ENCODE results near the gene IFITM5. TPM values are rescaled to one million over a fixed set of nuclear protein-coding genes. Genes with fewer than 3 reads are reported as not detected.

IFITM5 gene
- total RNA-seq, 1 donor, result not detected

DNA sequence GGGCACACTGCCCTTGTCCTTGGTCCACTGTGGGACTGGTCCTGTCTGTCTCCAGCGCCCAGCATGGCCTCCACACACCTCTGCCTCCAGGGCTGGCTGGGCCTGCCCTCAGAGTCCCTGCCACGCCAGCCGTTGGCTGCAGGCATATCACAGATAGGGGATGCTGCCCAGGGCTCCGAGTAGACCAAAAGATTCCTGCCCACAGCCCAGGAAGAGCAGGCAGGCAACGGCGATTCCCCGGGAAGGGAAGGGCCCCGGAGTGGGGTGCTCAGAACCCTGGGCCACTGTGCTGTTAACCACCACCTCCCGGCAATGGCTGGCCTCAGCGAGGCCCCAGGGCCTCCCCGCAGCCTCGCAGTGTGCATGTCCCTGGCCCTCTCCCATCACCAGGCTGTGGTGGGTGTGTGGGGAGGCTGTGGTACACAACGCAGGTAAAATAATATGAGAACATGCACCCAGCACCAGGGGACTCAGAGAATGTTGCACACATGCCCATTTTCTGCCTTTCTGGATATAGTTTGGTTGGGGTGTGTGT is 2.2 kb downstream of the IFITM5 start:
- TF ChIP-seq, protein P1, sequence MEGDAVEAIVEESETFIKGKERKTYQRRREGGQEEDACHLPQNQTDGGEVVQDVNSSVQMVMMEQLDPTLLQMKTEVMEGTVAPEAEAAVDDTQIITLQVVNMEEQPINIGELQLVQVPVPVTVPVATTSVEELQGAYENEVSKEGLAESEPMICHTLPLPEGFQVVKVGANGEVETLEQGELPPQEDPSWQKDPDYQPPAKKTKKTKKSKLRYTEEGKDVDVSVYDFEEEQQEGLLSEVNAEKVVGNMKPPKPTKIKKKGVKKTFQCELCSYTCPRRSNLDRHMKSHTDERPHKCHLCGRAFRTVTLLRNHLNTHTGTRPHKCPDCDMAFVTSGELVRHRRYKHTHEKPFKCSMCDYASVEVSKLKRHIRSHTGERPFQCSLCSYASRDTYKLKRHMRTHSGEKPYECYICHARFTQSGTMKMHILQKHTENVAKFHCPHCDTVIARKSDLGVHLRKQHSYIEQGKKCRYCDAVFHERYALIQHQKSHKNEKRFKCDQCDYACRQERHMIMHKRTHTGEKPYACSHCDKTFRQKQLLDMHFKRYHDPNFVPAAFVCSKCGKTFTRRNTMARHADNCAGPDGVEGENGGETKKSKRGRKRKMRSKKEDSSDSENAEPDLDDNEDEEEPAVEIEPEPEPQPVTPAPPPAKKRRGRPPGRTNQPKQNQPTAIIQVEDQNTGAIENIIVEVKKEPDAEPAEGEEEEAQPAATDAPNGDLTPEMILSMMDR (IDR thresholded peaks at IDR 0.05; ENCODE audit: insufficient read depth, low read length), result no peak
- no peak for DNase-seq (ENCODE audit: low read depth)

DNA sequence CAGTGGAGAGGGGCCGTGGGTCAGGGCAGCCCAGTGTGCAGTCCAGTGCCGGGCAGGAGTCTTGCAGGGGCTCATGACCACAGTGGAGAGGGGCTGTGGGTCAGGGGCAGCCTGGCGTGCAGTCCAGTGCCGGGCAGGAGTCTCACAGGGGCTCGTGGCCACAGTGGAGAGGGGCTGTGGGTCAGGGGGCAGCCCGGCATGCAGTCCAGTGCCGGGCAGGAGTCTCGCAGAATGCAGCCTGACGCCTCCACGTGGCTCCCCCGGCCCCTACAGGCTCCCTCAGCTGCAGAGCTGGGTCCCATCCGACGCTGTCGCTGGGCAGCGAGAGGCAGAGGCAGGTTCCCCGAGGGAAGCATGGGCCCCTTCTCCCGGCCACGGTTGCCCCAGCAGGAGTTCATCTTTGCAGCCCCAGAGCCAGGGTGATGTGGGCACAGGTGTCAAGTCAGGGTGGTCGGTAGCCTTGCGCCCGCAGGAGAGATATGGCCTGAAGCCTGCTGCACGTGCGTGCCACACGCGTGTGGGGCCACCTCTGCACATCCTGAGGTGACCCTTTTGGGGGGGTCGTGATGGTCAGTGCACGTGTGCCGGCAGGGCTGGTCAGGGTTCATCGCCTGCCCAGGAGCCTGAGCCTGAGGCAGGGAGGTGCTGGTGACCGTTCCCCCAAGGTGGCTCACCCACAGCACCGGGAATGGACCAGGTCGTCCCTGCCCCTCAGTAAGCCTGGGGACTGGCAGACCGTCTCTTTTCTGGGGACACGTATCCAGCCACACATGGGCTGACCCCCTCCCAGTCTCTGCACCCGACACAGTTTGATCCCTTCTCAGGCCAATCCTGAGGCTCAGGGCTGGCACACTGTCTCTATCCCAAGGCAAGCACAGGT is 2.9 kb downstream of the IFITM5 start:
- DNase-seq (ENCODE audit: low read depth), result no peak
- TF ChIP-seq, protein P1 (IDR thresholded peaks at IDR 0.05; ENCODE audit: insufficient read depth, low read length), result no peak
- no peak overlapping the region for H3K4me3 ChIP-seq (ENCODE audit: low read depth, low read length)

More for the DNA sequence above, 2.2 kb downstream of the IFITM5 start:
- no peak overlapping the region for H3K4me3 ChIP-seq (ENCODE audit: low read depth, low read length)

DNA sequence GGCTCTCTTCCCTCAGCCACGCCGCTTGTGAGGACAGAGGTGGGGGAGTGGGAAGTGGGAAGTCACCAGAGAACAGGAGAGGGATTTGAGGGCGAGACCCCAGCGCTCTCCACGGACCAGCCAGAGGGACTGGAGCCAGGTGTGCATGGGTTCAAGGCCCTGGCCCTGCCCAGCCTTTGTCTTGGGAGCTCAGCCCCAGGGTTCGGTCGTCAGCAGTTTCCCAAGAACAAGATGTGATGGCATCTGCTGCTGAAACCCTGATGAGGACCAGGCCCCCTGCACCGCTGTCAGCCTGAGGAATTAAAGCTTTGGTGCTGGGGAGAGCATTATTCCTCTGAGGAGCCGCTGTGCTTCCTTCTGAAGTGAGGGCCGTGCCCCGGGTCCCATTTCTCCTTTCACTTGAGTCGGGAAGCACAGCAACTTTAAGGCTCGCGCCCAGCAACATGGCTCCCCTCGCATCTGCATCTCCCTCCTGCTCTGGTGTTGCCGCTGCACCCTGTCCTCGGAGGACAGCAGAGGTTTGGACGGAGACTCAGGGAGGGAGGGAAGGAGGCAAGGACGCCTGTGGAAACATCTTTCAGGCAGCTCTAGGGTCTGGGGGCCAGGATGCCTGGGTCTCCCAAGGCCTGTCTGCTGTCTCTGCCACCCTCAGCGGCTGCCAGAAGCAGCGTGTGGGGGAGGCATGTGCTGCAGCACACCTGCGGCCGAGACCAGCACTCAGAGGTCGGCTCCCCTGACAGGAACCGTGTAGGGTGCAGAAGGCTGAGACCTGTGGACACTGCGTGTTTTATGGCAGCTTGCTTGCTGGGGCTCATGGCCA is 3.8 kb downstream of the IFITM5 start:
- H3K4me3 ChIP-seq (ENCODE audit: low read depth, low read length), result no peak overlapping the region
- DNase-seq (ENCODE audit: low read depth), result no peak
- TF ChIP-seq, protein P1 (IDR thresholded peaks at IDR 0.05; ENCODE audit: insufficient read depth, low read length), result no peak

DNA sequence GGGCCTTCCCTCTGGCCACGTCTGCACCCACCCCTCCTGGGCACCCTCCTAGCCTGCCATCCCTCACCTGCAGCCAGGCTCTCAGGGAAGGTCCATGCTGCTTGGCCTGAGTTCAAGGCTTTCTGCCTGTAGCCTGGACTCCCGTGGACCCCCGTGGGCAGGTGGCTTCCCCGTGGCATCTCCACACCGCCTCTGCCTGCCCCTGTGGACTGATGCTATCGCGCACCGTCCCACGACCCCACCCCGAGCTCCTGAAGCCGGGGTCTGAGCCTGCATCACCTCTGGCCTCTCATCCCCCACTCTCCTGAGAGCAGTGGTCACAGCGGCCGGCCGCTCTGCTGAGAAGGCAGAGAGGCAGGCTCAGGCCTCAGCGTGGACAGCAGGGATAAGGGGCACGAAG is 4.5 kb downstream of the IFITM5 start:
- TF ChIP-seq, protein P1 (IDR thresholded peaks at IDR 0.05; ENCODE audit: insufficient read depth, low read length), result no peak
- no peak for DNase-seq (ENCODE audit: low read depth)
- no peak overlapping the region for H3K4me3 ChIP-seq (ENCODE audit: low read depth, low read length)

DNA sequence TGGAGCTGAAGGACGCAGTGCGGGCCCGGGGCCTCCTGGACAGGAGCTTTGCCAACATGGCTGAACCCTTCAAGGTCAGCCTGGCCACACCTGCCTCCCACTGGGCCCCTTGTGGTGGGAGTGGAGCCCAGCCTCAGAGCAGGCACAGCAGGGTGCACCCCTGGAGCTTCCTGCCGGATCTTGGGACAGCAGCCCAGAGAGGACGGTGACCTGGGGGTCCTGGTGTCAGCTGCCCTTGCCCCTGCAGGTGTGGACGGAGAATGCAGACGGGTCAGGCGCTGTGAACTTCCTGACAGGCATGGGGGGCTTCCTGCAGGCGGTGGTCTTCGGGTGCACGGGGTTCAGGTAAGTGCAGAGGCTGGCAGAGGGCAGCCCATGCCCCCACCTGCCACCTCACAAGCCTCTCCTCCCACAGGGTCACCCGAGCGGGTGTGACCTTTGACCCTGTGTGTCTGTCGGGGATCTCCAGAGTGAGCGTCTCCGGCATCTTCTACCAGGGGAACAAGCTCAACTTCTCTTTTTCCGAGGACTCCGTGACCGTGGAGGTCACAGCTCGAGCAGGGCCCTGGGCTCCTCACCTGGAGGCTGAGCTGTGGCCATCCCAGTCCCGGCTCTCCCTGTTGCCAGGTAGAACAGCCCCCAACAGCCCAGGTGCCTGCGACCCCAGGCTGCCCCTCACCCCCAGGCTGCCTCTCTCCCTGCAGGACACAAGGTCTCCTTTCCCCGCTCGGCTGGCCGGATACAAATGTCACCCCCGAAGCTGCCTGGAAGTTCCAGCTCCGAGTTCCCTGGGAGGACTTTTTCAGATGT is 5.3 kb downstream of the IFITM5 start:
- H3K4me3 ChIP-seq (ENCODE audit: low read depth, low read length), result no peak overlapping the region
- TF ChIP-seq, protein P1 (IDR thresholded peaks at IDR 0.05; ENCODE audit: insufficient read depth, low read length), result no peak
- no peak for DNase-seq (ENCODE audit: low read depth)

DNA sequence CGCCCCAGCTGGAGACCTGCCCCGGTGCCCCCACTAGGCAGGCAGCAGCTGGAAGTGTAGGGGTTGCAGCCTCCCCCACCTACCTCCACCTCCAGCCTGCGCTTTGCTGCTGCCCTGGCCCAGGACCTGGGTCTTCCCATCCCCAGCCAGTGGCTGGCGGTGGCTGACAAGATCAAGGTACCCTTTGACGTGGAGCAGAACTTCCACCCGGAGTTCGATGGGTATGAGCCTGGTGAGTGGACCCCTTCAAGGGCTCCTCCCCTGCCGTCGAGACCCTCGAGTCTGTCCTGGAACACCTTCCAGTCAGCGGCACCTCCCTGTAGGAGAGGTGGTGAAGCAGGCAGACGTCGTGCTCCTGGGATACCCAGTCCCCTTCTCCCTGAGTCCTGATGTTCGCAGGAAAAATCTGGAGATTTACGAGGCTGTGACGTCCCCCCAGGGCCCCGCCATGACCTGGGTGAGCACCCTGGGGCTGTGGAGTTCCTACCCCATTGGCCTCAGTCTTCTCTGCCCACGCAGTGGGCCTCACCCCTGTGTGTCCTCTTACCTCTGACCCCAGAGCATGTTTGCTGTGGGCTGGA is 6.0 kb downstream of the IFITM5 start:
- H3K4me3 ChIP-seq (ENCODE audit: low read depth, low read length), result no peak overlapping the region
- no peak for DNase-seq (ENCODE audit: low read depth)
- TF ChIP-seq, protein P1 (IDR thresholded peaks at IDR 0.05; ENCODE audit: insufficient read depth, low read length), result no peak
